Caco-2 (cell line): ENCODE measurements around the gene TLR4. TPM values are rescaled to one million over a fixed set of nuclear protein-coding genes. Genes with fewer than 3 reads are reported as not detected.

Experiments used
- BruUV-seq: library from RNA; stranded (reverse); fragments of 400-500 nt; replicated peaks from 2 replicates; lab custom pipeline; 2021; lab: Mats Ljungman, UMichigan
- CTCF ChIA-PET: fragments of 300-600 bp; sonication (Branson Sonifier 250); formaldehyde crosslinking; loops from one replicate; lab custom pipeline; 2022; ENCODE audit warnings: antibody characterized with exemption; lab: Charles Lee
- POLR2A ChIA-PET: fragments of 300-600 bp; sonication (Branson Sonifier 250); formaldehyde crosslinking; loops from one replicate; lab custom pipeline; 2022; ENCODE audit warnings: antibody characterized with exemption; lab: Charles Lee
- DNase-seq, 2 experiments: peaks; one replicate each; pipeline versions ENCODE4 v3.0.0 to v3.0.0-alpha.2; 2020 to 2022
- H3K27me3 ChIP-seq: replicated peaks from 2 replicates; pipeline ENCODE4 v1.6.0; 2011; ENCODE audit warnings: low read length; ENCODE audit not compliant: control insufficient read depth, insufficient read depth
- H3K36me3 ChIP-seq: 2 replicates; pipeline ENCODE4 v1.5.1; 2011; ENCODE audit warnings: low read length; ENCODE audit not compliant: control insufficient read depth, insufficient read depth
- H3K4me1 ChIP-seq: fragments of 250-450 bp; sonication (Bioruptor Pico); 2 replicates; pipeline ENCODE4 v1.5.1; 2020; ENCODE audit warnings: mild to moderate bottlenecking
- H3K4me3 ChIP-seq: 2 replicates; pipeline ENCODE4 v1.5.1; 2011; ENCODE audit warnings: low read depth, mild to moderate bottlenecking, control low read depth, low read length
- H3K9me3 ChIP-seq: fragments of 250-450 bp; sonication (Bioruptor Pico); 2 replicates; pipeline ENCODE4 v1.5.1; 2020; ENCODE audit warnings: mild to moderate bottlenecking, moderate library complexity
- H3K27ac Mint-ChIP-seq: one replicate; pipeline ENCODE4 v1.8.0; 2022; ENCODE audit warnings: mixed read lengths; ENCODE audit not compliant: unreplicated experiment
- H3K27me3 Mint-ChIP-seq: one replicate; pipeline ENCODE4 v1.8.0; 2022; ENCODE audit warnings: mixed read lengths; ENCODE audit not compliant: insufficient read depth, unreplicated experiment
- H3K36me3 Mint-ChIP-seq: one replicate; pipeline ENCODE4 v1.8.0; 2022; ENCODE audit warnings: mild to moderate bottlenecking, mixed read lengths; ENCODE audit not compliant: insufficient read depth, unreplicated experiment
- H3K4me1 Mint-ChIP-seq: one replicate; pipeline ENCODE4 v1.8.0; 2022; ENCODE audit warnings: low read depth, mixed read lengths; ENCODE audit not compliant: unreplicated experiment
- H3K4me3 Mint-ChIP-seq: one replicate; pipeline ENCODE4 v1.8.0; 2022; ENCODE audit warnings: mild to moderate bottlenecking, moderate library complexity, mixed read lengths; ENCODE audit not compliant: unreplicated experiment
- H3K9me3 Mint-ChIP-seq: one replicate; pipeline ENCODE4 v1.8.0; 2022; ENCODE audit warnings: mixed read lengths; ENCODE audit not compliant: unreplicated experiment
- CTCF ChIP-seq, 2 experiments: fragments of 200-600 bp in 1 of 2; IDR thresholded peaks; 1 replicate in 1 of 2; 2 replicates in 1 of 2; pipeline versions ENCODE4 v1.5.1 to v1.8.0; 2011 to 2022; ENCODE audit warnings: antibody characterized with exemption in 1 of 2, control low read depth in 1 of 2, inconsistent platforms in 1 of 2, low read depth in 1 of 2, low read length in 1 of 2, mild to moderate bottlenecking in 1 of 2, moderate library complexity in 1 of 2; ENCODE audit not compliant: insufficient read depth in 1 of 2, severe bottlenecking in 1 of 2, unreplicated experiment in 1 of 2
- intact Hi-C: fragments of 100-400 bp; cut with micrococcal nuclease; formaldehyde crosslinking; loops from one replicate; pipeline ENCODE4 v1.10.0; 2022; ENCODE audit not compliant: unreplicated experiment
- total RNA-seq: library from RNA; stranded (reverse); gene quantifications from 2 replicates; pipeline ENCODE4 v1.2.3, GENCODE V29; 2022

TLR4 gene
- total RNA-seq, 1 experiment from 2014 or later, result not detected

GRCh38 chr9:117744369-117744768, 40.2 kb downstream of the TLR4 start:
- no peak for DNase-seq
- intact Hi-C loops, result no loop called here
- Histone ChIP-seq H3K4me3 (no peak overlapping the region), H3K9me3 (no peaks in the 10 kb centered on the region), H3K36me3 (no peaks in the 10 kb centered on the region), H3K4me1 (no peaks in the 10 kb centered on the region), H3K27me3 (no peaks in the 10 kb centered on the region)
- no TSS peak for BruUV-seq
- Mint-ChIP-seq H3K36me3 (no peaks in the 10 kb centered on the region), H3K4me1 (no peaks in the 10 kb centered on the region), H3K4me3 (no peak overlapping the region), H3K27ac (no peak overlapping the region), H3K27me3 (peaks cover 8% of the 10 kb centered on the region), H3K9me3 (no peaks in the 10 kb centered on the region)
- TF ChIP-seq CTCF (IDR thresholded peaks at IDR 0.05; ENCODE audit: insufficient read depth in 1 of 2, low read depth in 1 of 2, low read length in 1 of 2, severe bottlenecking in 1 of 2, unreplicated experiment in 1 of 2), result no peak
- ChIA-PET POLR2A (no interaction called here), CTCF (interaction anchor here (0.6 kb wide), 1 partner anchor 93 kb away, joined by 3 read pairs; no protein-coding TSS in a partner anchor)

DNA sequence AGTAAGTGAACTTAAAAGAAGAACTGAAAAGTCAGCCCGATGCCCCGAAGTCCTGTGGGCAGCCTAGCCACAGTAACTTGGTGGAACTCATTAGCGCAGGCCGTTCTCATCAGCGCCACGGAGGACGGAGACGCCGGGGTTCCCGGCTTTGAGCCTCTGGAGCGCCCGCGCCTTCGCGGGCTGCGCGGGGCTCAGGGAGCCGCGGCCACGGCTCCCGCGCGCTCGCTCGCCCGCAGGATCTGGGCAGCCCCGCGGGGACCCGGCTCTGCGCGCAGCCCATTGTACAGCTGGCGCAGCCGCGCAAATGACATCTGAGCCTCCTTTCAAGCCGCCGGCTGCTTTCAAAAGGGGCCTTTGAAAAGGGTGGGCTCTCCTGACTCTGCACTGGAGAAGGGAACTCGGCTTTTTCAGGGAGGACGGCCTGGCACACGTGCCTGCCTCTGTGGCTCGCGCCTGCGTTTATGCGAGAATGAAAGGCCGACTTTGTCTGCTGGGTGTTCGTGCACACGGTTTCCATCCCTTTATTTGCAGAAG, 40.7 kb downstream of the TLR4 start:
- POLR2A ChIA-PET, result no interaction called here
- no peak overlapping the region for H3K4me3 ChIP-seq
- Mint-ChIP-seq H3K4me1 (no peaks in the 10 kb centered on the region), H3K27me3 (peaks cover 8% of the 10 kb centered on the region), H3K27ac (no peak overlapping the region), H3K4me3 (no peak overlapping the region), H3K36me3 (no peaks in the 10 kb centered on the region), H3K9me3 (no peaks in the 10 kb centered on the region)
- DNase-seq, result no peak
- no peaks in the 10 kb centered on the region for H3K9me3 ChIP-seq
- no TSS peak for BruUV-seq
- no peak for TF ChIP-seq CTCF (IDR thresholded peaks at IDR 0.05; ENCODE audit: insufficient read depth in 1 of 2, low read depth in 1 of 2, low read length in 1 of 2, severe bottlenecking in 1 of 2, unreplicated experiment in 1 of 2)
- CTCF ChIA-PET, result interaction anchor here (0.6 kb wide), 1 partner anchor 92 kb away, joined by 3 read pairs; no protein-coding TSS in a partner anchor
- intact Hi-C loops, result no loop called here
- H3K4me1 ChIP-seq, result no peaks in the 10 kb centered on the region
- no peaks in the 10 kb centered on the region for H3K36me3 ChIP-seq
- H3K27me3 ChIP-seq, result no peaks in the 10 kb centered on the region

- TF ChIP-seq CTCF (IDR thresholded peaks at IDR 0.05; ENCODE audit: insufficient read depth in 1 of 2, low read depth in 1 of 2, low read length in 1 of 2, severe bottlenecking in 1 of 2, unreplicated experiment in 1 of 2), result no peak
- Mint-ChIP-seq H3K27ac (no peak overlapping the region), H3K4me1 (no peaks in the 10 kb centered on the region), H3K36me3 (no peaks in the 10 kb centered on the region), H3K4me3 (no peak overlapping the region), H3K9me3 (no peaks in the 10 kb centered on the region), H3K27me3 (peaks cover 8% of the 10 kb centered on the region)
- H3K36me3 ChIP-seq, result no peaks in the 10 kb centered on the region
- ChIA-PET POLR2A (no interaction called here), CTCF (no interaction called here)
- H3K9me3 ChIP-seq, result no peaks in the 10 kb centered on the region
- no peaks in the 10 kb centered on the region for H3K27me3 ChIP-seq
- H3K4me3 ChIP-seq, result no peak overlapping the region
- H3K4me1 ChIP-seq, result no peaks in the 10 kb centered on the region
- intact Hi-C loops, result no loop called here
- no TSS peak for BruUV-seq
- DNase-seq, result no peak
Observed at GRCh38 chr9:117745598-117745997, 41.4 kb downstream of the TLR4 start.
